PC-3 (cell line): ENCODE data around the gene ARNT2. TPM values are rescaled to one million over a fixed set of nuclear protein-coding genes. Genes with fewer than 3 reads are reported as not detected.

Experiments used
- ATAC-seq: fragments of 200-7000 bp; cut with Tn5 transposase; 2 replicates; pipeline ENCODE4 v1.9.1; 2020; ENCODE audit warnings: mild to moderate bottlenecking, moderate library complexity
- BruUV-seq: library from RNA; stranded (reverse); fragments of 400-500 nt; replicated peaks from 2 replicates; lab custom pipeline; 2021; lab: Mats Ljungman, UMichigan
- CTCF ChIA-PET: fragments of 300-600 bp; sonication (Branson Sonifier 250); formaldehyde crosslinking; loops from one replicate; lab custom pipeline; 2022; ENCODE audit warnings: antibody characterized with exemption; lab: Charles Lee
- POLR2A ChIA-PET: fragments of 300-600 bp; sonication (Branson Sonifier 250); formaldehyde crosslinking; loops from one replicate; lab custom pipeline; 2022; ENCODE audit warnings: antibody characterized with exemption; ENCODE audit not compliant: unreplicated experiment; lab: Charles Lee
- DNase-seq: peaks from one replicate; pipeline ENCODE4 v3.0.0-alpha.2; 2015
- H2AFZ ChIP-seq: fragments of 300-600 bp; sonication (generic); 2 replicates; pipeline ENCODE4 v1.6.0; 2016; ENCODE audit warnings: antibody characterized with exemption, low read length
- H3F3A ChIP-seq: fragments of 300-600 bp; sonication (generic); one replicate; pipeline ENCODE4 v1.6.0; 2017; ENCODE audit warnings: antibody characterized with exemption, low read length, control low read depth, mild to moderate bottlenecking; ENCODE audit not compliant: unreplicated experiment
- H3K27ac ChIP-seq: fragments of 300-600 bp; sonication (generic); 2 replicates; pipeline ENCODE4 v1.5.1; 2016; ENCODE audit warnings: mild to moderate bottlenecking, low read length
- H3K27me3 ChIP-seq: fragments of 300-600 bp; sonication (generic); 2 replicates; pipeline ENCODE4 v1.6.1; 2016; ENCODE audit warnings: low read length, mixed read lengths
- H3K36me3 ChIP-seq: fragments of 300-600 bp; sonication (generic); 2 replicates; pipeline ENCODE4 v1.6.1; 2016; ENCODE audit warnings: low read depth, mixed run types, low read length, mixed read lengths
- H3K4me1 ChIP-seq: fragments of 300-600 bp; sonication (generic); 2 replicates; pipeline ENCODE4 v1.5.1; 2016; ENCODE audit warnings: low read length; ENCODE audit not compliant: insufficient read depth
- H3K4me2 ChIP-seq: fragments of 300-600 bp; sonication (generic); 2 replicates; pipeline ENCODE4 v1.6.0; 2016; ENCODE audit warnings: low read length
- H3K4me3 ChIP-seq: fragments of 300-600 bp; sonication (generic); 2 replicates; pipeline ENCODE4 v1.5.1; 2016; ENCODE audit warnings: mild to moderate bottlenecking, low read length, mixed read lengths
- H3K79me2 ChIP-seq: fragments of 300-600 bp; sonication (generic); 2 replicates; pipeline ENCODE4 v1.6.1; 2017; ENCODE audit warnings: low read length, mixed read lengths
- H3K9ac ChIP-seq: fragments of 300-600 bp; sonication (generic); 2 replicates; pipeline ENCODE4 v1.6.0; 2016; ENCODE audit warnings: mild to moderate bottlenecking, low read length
- H3K9me2 ChIP-seq: fragments of 300-600 bp; sonication (generic); replicated peaks from 2 replicates; pipeline ENCODE4 v1.6.1; 2016; ENCODE audit warnings: mixed run types, low read length, mixed read lengths
- H3K9me3 ChIP-seq: fragments of 300-600 bp; sonication (generic); 2 replicates; pipeline ENCODE4 v1.6.1; 2016; ENCODE audit warnings: low read length, mixed read lengths
- H4K20me1 ChIP-seq: fragments of 300-600 bp; sonication (generic); 2 replicates; pipeline ENCODE4 v1.6.1; 2016; ENCODE audit warnings: low read length, mixed read lengths
- CTCF ChIP-seq: fragments of 300-600 bp; sonication (generic); conservative IDR thresholded peaks from 2 replicates; pipeline ENCODE4 v1.5.1; 2017; ENCODE audit warnings: antibody characterized with exemption, low read depth, mild to moderate bottlenecking, low read length
- EZH2 ChIP-seq: fragments of 300-600 bp; sonication (generic); IDR thresholded peaks from one replicate; pipeline ENCODE4 v1.6.1; 2017; ENCODE audit warnings: antibody characterized with exemption, mild to moderate bottlenecking, low read length; ENCODE audit not compliant: unreplicated experiment
- EZH2phosphoT487 ChIP-seq: fragments of 300-600 bp; sonication (generic); IDR thresholded peaks from 2 replicates; pipeline ENCODE4 v1.6.1; 2018; ENCODE audit warnings: mild to moderate bottlenecking, antibody characterized with exemption, low read length, borderline replicate concordance
- intact Hi-C: fragments of 100-400 bp; cut with micrococcal nuclease; formaldehyde crosslinking; loops from 2 replicates; pipeline ENCODE4 v1.9.0; 2023
- total RNA-seq: library from RNA; depleted of rRNA; stranded (reverse); fragments of >200 nt; gene quantifications from 2 replicates; pipeline ENCODE4 v1.2.3, GENCODE V29; 2014

ARNT2 gene
- total RNA-seq, 1 experiment from 2014 or later: 0.11 TPM

- Histone ChIP-seq H3K4me3 (no peak overlapping the region), H3K9me2 (no peaks in the 10 kb centered on the region), H3K9ac (no peak overlapping the region), H3K27me3 (no peaks in the 10 kb centered on the region; the same call in 1 of the 2 replicates), H3K36me3 (no peaks in the 10 kb centered on the region), H3K79me2 (no peaks in the 10 kb centered on the region), H2AFZ (no peak overlapping the region), H3K4me1 (peaks cover 7% of the 10 kb centered on the region; the same call in 1 of the 2 replicates), H3K4me2 (no peak overlapping the region), H3F3A (no peaks in the 10 kb centered on the region), H3K9me3 (no peaks in the 10 kb centered on the region), H4K20me1 (no peaks in the 10 kb centered on the region), H3K27ac (no peak overlapping the region)
- BruUV-seq: no TSS peak
- ChIA-PET POLR2A (no interaction called here), CTCF (no interaction called here)
- intact Hi-C loops: no loop called here
- ATAC-seq: no peak
- no peak for DNase-seq
- no peak for TF ChIP-seq EZH2
Observed at GRCh38 chr15:80462836-80463512, 58.8 kb downstream of the ARNT2 start.

GRCh38 chr15:80464951-80465625 lies 60.9 kb downstream of the ARNT2 start:
- Histone ChIP-seq H4K20me1 (no peaks in the 10 kb centered on the region), H3K27ac (no peak overlapping the region), H3K9ac (no peak overlapping the region), H2AFZ (no peak overlapping the region), H3K79me2 (no peaks in the 10 kb centered on the region), H3K27me3 (no peaks in the 10 kb centered on the region; the same call in 1 of the 2 replicates), H3K36me3 (no peaks in the 10 kb centered on the region), H3F3A (no peaks in the 10 kb centered on the region), H3K9me3 (no peaks in the 10 kb centered on the region), H3K4me3 (no peak overlapping the region), H3K4me2 (no peak overlapping the region), H3K9me2 (no peaks in the 10 kb centered on the region), H3K4me1 (peaks cover 7% of the 10 kb centered on the region; the same call in 1 of the 2 replicates)
- no peak for TF ChIP-seq CTCF
- TF ChIP-seq EZH2phosphoT487: no peak
- TF ChIP-seq EZH2: no peak
- CTCF ChIA-PET: interaction anchor here (0.6 kb wide), 1 partner anchor 48 kb away, joined by 3 read pairs; no protein-coding TSS in a partner anchor
- DNase-seq (no peak), ATAC-seq (peak; percentile 43; the same call in 1 of the 2 replicates)
- intact Hi-C loops: no loop called here
- POLR2A ChIA-PET: no interaction called here
- no TSS peak for BruUV-seq

- ATAC-seq: no peak
- no peak for DNase-seq
- Histone ChIP-seq H2AFZ (no peak overlapping the region), H3K9me3 (no peaks in the 10 kb centered on the region), H3K36me3 (no peaks in the 10 kb centered on the region), H3K9ac (no peak overlapping the region), H3F3A (no peaks in the 10 kb centered on the region), H3K27ac (no peak overlapping the region), H4K20me1 (no peaks in the 10 kb centered on the region), H3K9me2 (no peaks in the 10 kb centered on the region), H3K4me2 (no peak overlapping the region), H3K79me2 (no peaks in the 10 kb centered on the region), H3K4me1 (peaks cover 7% of the 10 kb centered on the region; the same call in 1 of the 2 replicates), H3K4me3 (no peak overlapping the region), H3K27me3 (no peaks in the 10 kb centered on the region; the same call in 1 of the 2 replicates)
- POLR2A ChIA-PET: no interaction called here
- no peak for TF ChIP-seq EZH2phosphoT487
- TF ChIP-seq EZH2: no peak
- TF ChIP-seq CTCF: no peak
- BruUV-seq: no TSS peak
- intact Hi-C loops: no loop called here
- CTCF ChIA-PET: interaction anchor here (0.6 kb wide), 1 partner anchor 47 kb away, joined by 3 read pairs; no protein-coding TSS in a partner anchor
Observed at GRCh38 chr15:80465626-80466005, 61.4 kb downstream of the ARNT2 start.
